ENCODE results near the gene CUX1.
"Not testable (repeated sequence)": the region's sequence is repeated elsewhere in the genome, so short reads cannot be mapped to it uniquely, and the experiment has no call there.

CUX1 gene

GRCh38 chr7:102202556-102202955, 385.1 kb downstream of the CUX1 start:
- DNase-seq: no peak

- DNase-seq: no peak
These were observed 385.8 kb downstream of the CUX1 start for GRCh38 chr7:102203218-102203617.

DNA sequence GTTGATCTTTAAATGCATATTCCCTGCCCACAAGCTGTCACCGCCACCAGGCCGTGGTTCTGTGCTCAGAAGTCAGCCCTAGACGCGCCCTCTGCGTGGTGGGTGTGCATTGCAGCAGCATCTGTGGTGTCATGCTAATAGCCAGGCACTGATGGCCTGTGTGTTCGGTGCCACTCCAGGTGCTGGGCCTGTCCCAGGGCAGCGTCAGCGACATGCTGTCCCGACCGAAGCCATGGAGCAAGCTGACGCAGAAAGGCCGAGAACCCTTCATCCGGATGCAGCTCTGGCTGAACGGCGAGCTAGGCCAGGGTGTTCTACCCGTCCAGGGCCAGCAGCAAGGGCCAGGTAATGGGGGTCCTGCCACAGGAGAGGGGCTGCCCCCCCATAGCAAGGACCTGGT, 386.8 kb downstream of the CUX1 start:
- no peak for DNase-seq

GRCh38 chr7:102205915-102206314, 388.5 kb downstream of the CUX1 start:
- no peak for DNase-seq

DNA sequence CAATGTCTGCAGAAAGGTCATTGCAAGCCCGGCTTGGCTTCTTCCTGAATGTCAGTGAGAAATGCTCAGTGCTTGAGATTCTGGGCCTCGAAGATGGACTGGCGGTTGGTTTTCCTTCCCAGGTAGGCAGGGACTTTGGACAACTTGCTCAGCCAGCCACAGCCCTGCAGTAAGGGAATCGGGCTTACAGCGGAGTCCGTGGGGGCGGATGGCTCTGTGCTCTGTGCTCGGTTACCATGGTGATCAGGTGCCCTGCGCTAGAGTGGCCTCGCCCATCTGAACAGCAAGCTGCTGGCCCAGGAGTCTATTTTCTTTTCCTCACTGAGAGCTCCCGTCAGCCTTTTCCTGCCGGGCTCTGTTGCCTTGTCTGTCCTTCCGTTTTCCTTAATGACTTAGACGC, 391.4 kb downstream of the CUX1 start:
- no peak for DNase-seq

DNA sequence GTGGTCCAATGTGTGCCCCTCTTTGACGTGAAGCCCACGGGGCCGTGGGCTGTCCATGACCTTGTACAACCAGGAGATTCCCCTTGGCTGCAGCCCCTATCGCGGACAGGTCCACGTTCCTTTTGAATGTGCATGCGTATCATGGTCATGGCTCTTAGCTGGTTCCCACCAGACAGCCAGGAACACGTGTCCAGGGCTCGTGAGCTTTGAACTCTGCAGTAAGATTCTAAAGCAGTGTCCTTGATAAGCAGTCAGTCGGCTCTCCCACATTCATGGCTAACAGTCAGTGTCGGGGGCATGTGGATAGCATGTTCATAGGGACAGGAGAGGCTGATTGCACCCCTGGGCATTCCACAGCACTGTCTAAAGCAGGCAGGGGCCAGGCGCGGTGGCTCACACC, 393.4 kb downstream of the CUX1 start:
- no peak for DNase-seq

DNA sequence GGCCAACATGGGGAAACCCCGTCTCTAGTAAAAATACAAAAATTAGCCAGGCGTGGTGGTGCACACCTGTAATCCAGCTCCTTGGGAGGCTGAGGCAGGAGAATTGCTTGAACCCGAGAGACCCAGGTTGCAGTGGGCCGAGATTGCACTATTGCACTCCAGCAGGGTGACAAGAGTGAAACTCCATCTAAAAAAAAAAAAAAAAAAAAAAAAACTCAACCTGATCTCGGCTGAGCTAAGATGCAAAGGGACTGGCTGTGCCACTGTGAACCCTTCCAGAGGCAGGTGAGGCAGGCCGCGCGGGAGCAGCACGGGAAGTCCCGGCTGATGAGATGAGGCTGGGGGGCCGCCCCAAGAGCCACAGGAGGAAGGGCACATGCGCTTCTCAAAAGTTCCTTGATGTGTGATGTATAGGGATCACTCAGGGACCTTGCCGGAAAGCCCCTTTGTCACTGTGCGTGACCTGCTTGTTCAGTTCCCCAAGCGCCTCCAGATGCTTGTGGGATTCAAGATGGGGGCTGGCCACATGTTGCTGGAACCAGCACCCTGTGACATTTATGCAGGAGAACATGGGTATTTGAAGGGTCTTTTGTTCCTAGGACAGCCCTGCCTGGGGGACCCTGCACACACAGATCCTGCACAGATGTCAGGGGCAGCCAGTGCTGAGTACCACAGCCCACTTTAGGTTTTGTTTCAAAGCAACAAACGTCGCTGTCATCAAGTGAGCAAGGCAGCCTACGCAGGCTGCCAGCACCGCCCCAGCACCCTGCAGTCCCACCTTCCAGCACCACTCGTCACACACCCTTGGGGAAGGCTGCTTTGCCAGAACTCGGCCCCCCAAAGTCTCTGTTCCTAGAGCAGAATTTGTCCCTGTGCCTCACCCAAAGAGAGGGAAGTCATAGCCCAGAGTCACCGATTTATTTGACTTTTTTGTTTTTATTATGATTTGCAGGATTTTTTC, 394.4 kb downstream of the CUX1 start:
- DNase-seq: no peak

- no peak for DNase-seq
These were observed 397.1 kb downstream of the CUX1 start for GRCh38 chr7:102214477-102215072.

GRCh38 chr7:102215256-102215655, 397.8 kb downstream of the CUX1 start:
- DNase-seq: no peak

DNA sequence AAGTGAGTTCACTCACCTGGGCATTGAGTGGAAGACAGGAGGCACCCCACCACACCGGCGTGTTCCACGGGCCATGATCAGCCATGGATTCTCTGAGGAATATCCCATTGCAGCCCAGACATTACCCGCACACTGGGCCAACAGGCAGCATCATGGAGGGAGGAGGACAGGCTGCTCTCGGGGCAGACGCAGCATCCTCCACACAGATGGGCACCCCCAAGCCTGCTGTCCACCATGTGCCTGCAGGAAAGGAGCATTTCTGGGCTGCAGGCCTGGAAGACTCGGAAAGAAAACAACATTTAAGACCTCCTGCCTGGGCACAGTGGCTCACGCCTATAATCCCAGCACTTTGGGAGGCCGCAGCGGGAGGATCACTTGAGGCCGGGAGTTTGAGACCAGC, 398.3 kb downstream of the CUX1 start:
- DNase-seq: no peak

DNA sequence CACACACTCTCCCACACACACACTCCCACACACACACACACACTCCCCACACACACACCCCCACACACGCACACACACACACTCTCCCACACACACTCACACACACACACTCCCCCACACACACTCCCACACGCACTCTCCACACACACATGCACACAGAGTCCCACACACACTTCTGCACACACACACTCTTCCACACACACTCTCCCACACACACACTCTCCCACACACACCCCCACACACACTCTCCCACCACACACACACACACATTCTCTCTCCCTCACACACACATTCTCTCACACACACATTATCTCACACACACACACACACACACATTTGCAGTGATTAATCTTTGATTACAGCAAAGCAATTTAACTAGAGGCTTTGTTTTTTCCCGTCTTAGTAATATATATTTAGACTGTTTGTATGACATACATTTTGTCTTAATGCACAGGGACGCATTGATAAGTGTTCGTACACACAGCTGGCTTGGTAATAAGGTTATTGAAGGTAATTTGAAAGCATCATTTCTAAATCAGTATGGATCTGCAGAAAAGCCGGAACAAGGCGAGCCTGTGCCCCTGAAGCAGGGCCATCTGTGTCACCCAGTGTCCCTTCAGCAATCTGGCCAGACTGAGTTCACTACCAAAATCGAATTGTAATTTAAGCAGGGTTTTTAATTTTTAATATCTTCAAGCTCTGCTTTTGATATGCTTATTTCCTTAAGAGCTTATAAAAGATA, 399.3 kb downstream of the CUX1 start:
- no peak for DNase-seq

- no peak for DNase-seq
These were observed 402.9 kb downstream of the CUX1 start for GRCh38 chr7:102220229-102220850.

- no peak for DNase-seq
These were observed 403.8 kb downstream of the CUX1 start for GRCh38 chr7:102220960-102221800.

- no peak for DNase-seq
These were observed 404.5 kb downstream of the CUX1 start for GRCh38 chr7:102221961-102222360.

DNA sequence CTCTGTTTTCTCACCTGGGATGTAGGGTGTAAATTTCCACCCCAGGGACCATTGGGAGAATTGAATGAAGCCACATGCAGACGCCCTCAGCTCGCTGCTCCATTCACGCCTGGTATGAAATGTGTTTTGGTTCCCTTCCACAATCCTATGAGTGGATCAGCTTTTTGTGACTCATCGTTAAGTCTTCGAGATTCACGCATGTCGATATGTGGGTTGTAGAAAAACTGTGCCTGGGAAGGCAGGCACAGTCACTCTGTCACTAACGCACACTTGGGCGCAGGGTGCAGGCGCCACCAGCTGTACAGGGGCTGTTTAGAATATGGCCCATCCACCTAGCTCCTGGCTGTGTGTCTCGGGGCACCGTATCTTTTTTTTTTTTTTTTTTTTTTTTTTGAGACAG, 405.0 kb downstream of the CUX1 start:
- DNase-seq: no peak

DNA sequence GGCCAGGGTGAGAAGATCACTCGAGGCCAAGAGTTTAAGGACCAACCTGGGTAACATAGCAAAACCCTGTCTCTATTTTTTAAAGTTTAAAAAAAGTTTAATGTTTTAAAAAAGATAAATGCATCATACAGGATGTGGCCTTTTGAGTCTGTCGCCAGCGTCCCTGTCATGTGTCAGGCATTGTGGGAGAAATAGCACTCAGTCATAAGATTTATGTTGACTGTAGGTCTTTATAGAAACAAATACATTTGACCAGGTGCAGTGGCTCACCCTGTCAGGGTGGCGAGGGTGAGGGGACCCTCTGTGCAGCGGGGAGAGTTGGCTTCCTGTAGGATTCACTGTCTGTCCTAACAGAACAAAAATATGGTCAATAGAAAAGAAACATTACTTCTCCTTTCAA, 405.8 kb downstream of the CUX1 start:
- DNase-seq: no peak

- no peak for DNase-seq
These were observed 407.6 kb downstream of the CUX1 start for GRCh38 chr7:102225025-102225424.

- DNase-seq: no peak
These were observed 409.9 kb downstream of the CUX1 start for GRCh38 chr7:102227371-102227770.

DNA sequence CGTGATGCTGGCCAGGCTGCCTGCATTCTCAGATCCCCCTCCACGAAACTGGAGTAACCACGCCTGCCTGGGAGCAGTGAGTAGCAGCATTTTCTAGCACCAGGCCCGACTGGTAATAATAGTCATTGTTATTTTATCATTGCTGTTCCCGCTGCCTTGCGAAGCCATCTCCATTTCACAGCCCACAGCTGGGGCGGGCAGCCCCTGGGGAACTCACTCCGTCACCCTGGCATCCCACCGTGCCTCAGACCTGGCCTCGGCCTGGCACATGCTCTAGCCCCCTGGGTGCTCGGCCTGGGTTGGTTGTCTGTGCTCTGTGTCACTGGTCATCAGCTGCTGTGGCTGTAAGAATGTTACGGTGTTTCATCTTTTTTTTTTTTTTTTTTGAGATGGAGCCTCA, 411.5 kb downstream of the CUX1 start:
- no peak for DNase-seq

GRCh38 chr7:102230162-102230561, 412.7 kb downstream of the CUX1 start:
- not testable (repeated sequence) for DNase-seq

GRCh38 chr7:102230593-102230992, 413.2 kb downstream of the CUX1 start:
- no peak for DNase-seq

GRCh38 chr7:102232611-102233286, 415.3 kb downstream of the CUX1 start:
- DNase-seq: no peak
